Measurements from ENCODE around the gene TTC21A.

The TTC21A gene

DNA sequence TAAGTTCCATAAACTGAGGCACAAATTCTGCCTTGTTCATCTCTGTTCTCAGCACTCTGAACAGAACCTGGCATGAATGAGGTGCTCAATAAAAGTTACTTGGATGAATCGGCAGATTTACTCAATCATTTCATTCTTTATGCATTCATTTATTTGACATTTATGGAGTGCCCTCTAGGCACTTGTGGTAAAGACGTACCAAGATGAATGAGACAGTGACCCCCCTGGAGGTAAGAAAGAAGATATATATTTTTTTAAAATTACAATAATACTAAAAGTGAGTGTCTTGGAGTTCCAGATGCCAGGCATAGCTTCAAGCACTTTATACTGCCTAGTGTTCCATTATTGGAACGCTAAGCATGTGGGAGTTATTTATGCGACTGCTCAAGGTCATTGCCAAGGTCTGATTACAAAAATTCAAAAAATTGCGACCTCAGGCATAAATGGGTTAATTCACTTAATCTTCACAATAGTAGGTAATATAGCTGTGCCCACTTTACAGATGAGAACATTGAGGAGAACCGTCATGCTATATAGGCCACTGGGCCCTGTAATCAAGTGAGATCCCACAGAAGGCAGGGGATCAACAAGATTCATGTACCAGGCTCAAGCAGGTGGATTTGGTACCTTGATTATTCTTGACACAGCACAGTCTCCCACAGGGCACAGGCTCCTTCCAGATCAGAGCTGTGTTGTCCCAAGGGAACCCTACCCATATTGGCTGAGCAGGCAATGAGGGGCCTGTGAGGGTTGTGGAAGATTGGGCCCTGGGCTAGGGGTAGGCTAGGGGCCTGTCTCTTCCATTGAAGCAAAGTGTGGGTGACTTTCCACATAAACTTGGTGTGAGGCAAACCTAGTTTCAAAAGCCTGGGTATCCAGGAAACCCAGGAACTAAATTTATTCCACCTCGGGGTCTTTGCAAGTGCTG is 74.2 kb downstream of the TTC21A start:
- peak in 1 of 2 experiments; percentile 47 for DNase-seq

DNA sequence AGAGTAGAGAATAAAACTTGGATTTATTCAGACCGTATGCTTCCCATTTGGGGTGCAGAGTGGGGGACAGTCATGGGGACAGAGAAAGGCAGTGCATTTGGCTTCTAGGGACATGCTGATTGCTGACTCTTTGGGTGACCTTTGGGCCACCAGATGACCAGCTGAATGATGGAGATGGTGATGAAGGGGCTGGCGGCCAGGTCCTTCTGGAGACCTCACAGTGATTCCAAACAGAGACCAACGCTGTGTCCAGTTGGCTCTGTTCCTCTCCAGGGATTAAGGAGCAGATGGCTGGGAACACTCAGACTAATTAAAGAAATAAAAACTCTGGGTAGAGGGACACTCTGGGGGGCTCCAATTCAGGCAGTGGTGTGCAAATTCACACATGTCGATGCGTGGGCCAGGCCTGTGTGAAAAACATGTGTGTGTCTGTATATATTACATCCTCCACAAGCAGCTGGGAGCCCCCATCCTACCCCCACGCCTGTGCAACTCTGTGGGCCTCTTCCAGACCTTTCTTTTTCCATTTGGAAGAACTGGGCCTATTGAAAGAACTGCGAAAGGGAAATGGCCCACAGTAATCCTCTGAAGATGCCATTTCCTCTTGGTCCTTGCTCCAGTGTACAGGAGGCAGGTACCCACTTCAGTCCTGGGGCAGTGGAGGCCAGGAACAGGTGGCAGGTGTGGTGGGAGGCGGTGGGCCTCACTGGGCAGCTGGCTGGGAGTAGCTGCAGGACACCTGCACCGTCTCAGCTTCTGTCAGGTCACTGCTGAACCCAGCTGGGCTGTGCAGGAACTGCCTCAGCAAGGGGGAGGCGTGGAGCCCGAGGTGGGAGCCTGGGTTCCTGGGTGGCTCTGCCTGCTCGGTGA is 76.0 kb downstream of the TTC21A start:
- no peak for DNase-seq

DNA sequence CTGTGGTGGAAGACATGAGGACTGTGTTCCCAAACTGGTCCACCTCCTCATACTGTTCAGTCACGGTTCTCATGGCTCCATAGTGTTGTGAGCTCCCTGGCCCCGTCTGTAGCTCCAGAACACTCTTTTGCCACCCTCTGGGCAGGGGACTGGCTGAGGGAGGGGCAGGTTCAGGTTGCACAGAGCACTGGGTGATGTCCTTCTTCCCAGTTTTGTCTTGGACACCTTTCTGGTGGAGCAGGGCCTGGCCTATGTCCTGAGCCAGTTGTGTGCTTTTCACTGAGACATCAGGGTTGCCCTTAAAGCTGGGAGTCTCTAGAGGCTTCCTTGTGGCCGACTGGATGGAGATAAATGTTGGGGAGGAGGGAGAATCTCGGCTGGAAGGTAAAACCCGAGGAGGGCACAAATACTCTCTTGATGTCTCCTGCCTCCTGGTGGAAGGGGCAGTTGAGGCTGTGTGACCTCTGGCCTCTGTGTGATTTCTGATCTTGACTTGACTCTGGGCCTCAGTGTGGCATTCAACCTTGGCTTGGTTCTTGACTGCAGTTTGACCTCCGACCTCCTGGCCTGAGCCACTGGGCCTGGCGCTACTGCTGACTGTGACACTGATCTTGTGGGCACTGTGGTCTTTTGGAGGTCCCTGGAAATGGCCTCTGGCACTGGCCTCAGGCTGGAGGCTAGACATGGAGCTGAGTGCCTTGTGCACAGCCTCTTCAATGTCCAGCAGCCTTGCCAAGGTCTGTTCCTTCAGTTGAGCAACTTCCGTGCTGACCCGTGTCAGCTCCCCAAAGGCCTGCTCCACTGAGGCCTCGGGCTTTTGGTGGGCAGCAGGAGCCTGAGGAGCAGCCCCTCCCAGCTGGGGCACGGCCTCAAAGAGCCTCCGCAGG is 76.8 kb downstream of the TTC21A start:
- DNase-seq = no peak

DNA sequence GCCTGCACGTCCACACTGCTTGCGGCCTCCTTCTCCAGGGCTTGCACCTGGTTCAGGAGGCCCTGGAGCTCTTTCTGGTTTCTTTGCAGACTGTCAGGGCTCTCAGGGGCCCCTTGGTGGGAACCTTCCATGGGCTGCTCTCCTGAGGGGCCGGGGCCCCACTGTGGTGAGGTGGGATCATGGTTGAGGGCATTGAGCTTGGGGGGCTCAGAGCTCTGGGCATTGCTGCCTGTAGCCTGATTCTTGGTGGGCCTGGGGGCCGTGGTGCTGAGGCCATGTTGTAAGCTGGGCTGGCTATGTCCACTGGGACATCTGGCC is 77.4 kb downstream of the TTC21A start:
- no peak for DNase-seq

DNA sequence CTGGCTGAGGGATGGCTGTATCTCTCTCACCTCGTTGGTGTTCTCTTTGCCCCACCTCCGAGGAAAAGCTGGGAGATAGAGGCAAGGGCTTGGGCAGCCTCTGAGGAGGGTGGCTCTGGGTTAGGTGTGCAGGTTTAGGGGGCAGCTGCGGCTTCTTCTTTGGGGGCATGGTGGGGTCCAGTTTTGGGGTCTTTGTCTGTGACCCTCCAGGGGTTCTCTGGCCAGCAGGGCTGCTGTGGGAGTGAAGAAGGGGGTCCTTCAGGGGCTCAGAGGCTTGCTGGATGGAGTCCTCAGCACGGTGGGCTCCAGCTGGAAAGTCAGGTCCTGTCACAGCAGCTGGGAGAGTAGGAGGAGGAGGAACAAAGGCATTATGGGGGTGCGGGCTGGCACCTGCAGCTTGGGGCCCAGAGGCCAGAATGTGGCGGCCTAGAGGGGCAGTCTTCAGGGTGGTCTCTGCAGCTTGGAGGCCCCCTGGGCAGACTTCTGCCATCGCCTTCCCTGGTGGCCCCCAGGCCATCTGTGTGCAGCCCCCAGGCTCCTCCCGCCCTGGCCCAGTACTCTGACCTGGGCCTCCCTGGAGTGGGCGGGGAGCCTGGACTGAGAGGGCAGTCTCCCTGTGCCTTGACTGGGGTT is 78.0 kb downstream of the TTC21A start:
- no peak for DNase-seq

DNA sequence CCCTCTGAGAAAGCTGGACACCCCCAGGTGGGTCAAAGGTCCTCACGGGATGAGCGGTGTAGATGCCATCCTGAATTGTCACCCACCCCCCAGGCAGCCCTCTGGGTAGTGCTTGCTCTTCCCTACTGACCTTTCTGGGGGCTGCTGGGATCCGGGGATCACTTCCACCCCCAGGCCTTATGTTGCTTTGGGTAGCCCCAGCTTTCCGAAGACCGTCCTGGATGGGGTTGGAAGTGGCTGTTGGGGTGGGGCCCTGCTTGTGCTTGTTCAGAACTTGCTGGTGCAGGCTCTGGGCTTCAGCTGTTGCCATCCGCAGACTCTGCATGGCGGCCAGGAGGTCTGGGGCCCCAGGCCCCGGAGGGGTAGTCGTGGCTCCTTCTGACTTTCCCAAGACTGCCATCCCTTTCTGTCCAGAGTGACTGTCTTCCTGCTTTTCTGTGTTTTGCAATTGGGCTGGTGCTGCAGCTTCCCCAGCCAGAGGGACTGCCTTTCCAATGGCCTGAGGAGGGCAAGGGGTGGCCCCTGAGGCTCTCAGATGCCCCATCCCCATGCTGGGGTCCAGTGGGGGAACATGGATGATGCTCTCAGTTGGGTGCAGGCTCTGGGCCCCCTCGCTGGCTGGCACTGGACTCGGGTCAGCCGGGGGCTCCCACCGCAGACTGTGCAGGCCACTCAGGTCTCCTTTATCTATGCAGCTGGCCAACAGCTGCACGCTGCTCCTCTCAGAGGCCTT is 78.6 kb downstream of the TTC21A start:
- DNase-seq = no peak

DNA sequence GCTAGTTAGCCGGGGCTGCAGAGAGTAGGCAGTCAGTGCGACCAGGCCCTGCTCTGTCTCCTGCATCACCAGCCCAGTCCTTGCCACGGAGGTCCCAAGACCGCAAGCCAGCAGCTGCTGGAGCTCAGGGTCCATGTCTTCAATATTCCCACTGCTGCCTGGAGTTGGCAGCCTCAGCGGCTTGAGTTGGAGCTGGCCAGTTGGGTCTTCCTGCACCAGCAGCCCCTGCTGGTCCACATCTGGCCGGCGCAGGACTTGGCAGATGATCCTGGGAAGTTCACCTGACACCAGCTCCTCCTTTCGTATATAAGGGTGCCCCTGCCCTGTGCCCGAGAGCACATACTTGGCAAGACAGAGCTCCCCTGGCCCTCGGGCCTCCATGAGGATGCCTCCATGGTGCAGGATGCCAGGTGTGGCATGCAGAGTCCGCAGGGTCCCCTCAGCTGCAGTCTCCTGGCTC is 79.2 kb downstream of the TTC21A start:
- no peak for DNase-seq

DNA sequence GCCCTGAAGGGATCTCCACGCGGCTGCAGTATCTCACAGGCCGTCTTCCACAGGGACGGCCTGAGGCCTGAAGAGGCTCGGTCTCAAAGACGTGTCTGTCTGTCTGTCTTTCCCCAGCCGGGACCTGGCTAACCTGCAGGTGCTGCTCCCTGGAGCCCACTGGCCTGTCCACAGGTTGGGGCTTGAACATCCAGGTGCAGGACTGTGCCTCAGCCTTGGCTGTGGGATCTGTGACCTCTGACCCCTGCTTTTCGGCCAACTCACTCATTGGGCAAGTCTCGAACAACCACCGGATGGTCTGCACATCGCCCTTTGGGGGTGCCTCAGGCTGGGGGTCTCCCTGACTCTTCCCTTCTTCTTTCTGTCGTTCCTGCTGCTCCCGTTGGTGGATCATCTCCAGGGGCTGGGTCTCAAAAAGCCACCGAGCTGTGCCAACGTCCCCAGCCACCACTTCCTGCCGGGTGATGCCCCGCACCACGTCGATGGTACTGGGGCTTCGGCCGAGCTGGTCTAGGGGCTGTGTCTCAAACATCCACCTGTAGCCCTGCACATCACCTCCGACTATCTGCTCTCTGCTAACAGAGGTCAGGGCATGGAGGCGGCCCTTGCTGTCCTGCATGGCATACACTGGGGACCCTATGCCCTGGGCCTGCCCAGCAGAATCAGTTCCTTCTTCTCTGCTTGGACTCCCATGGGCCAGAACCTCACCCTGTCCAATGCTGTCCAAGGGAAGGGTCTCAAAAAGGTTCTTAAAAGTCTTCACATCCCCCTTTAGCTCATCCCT is 80.1 kb downstream of the TTC21A start:
- DNase-seq = no peak
